GM23338 (cell line): ENCODE measurements around the gene FHAD1. TPM values are rescaled to one million over a fixed set of nuclear protein-coding genes. Genes with fewer than 3 reads are reported as not detected.

ENCODE experiments used
- ATAC-seq: fragments of 200-7000 bp; cut with Tn5 transposase; 3 replicates; pipeline ENCODE4 v1.9.1; 2020
- DNase-seq: peaks from one replicate; pipeline ENCODE4 v3.0.0-alpha.2; 2015; ENCODE audit warnings: low spot score
- H2AFZ ChIP-seq: fragments of 200-600 bp; sonication (generic); 2 replicates; pipeline ENCODE4 v1.8.0; 2016; ENCODE audit warnings: antibody characterized with exemption, mild to moderate bottlenecking, moderate library complexity
- H3F3A ChIP-seq: fragments of 200-600 bp; sonication (generic); replicated peaks from 2 replicates; pipeline ENCODE4 v1.8.0; 2017; ENCODE audit warnings: antibody characterized with exemption, mixed run types, low read depth
- H3K27ac ChIP-seq: fragments of 200-600 bp; sonication (generic); 2 replicates; pipeline ENCODE4 v1.6.1; 2016; ENCODE audit warnings: low read depth
- H3K27me3 ChIP-seq: fragments of 200-600 bp; sonication (generic); 2 replicates; pipeline ENCODE4 v1.8.0; 2016; ENCODE audit warnings: mild to moderate bottlenecking, mixed run types, moderate library complexity; ENCODE audit not compliant: insufficient read depth
- H3K36me3 ChIP-seq: fragments of 200-600 bp; sonication (generic); 2 replicates; pipeline ENCODE4 v1.8.0; 2016; ENCODE audit warnings: mild to moderate bottlenecking; ENCODE audit not compliant: insufficient read depth
- H3K4me1 ChIP-seq: fragments of 200-600 bp; sonication (generic); 2 replicates; pipeline ENCODE4 v1.8.0; 2016; ENCODE audit warnings: mild to moderate bottlenecking, moderate library complexity; ENCODE audit not compliant: insufficient read depth
- H3K4me2 ChIP-seq: fragments of 200-600 bp; sonication (generic); 2 replicates; pipeline ENCODE4 v1.7.1; 2017; ENCODE audit warnings: mixed run types
- H3K4me3 ChIP-seq: fragments of 200-600 bp; sonication (generic); 2 replicates; pipeline ENCODE4 v1.6.1; 2016; ENCODE audit warnings: mixed run types
- H3K79me2 ChIP-seq: fragments of 200-600 bp; sonication (generic); replicated peaks from 2 replicates; pipeline ENCODE4 v1.8.0; 2017; ENCODE audit warnings: mild to moderate bottlenecking; ENCODE audit not compliant: insufficient read depth
- H3K9me2 ChIP-seq: fragments of 200-600 bp; sonication (generic); 2 replicates; pipeline ENCODE4 v1.8.0; 2017; ENCODE audit not compliant: insufficient read depth
- H4K20me1 ChIP-seq: fragments of 200-600 bp; sonication (generic); replicated peaks from 2 replicates; pipeline ENCODE4 v1.8.0; 2017; ENCODE audit warnings: mild to moderate bottlenecking; ENCODE audit not compliant: insufficient read depth
- H3K27ac Mint-ChIP-seq: 2 replicates; pipeline ENCODE4 v1.8.0; 2020; ENCODE audit warnings: inconsistent platforms, mild to moderate bottlenecking, moderate library complexity, mixed read lengths
- H3K27me3 Mint-ChIP-seq: 3 replicates; pipeline ENCODE4 v1.8.0; 2022; ENCODE audit warnings: low read depth, mild to moderate bottlenecking, moderate library complexity, mixed read lengths, inconsistent platforms; ENCODE audit not compliant: insufficient read depth, poor library complexity
- H3K36me3 Mint-ChIP-seq: 3 replicates; pipeline ENCODE4 v1.8.0; 2021; ENCODE audit warnings: low read depth, mild to moderate bottlenecking, inconsistent platforms, moderate library complexity, mixed read lengths
- H3K4me1 Mint-ChIP-seq: 3 replicates; pipeline ENCODE4 v1.8.0; 2020; ENCODE audit warnings: mild to moderate bottlenecking, inconsistent platforms, mixed read lengths
- H3K4me3 Mint-ChIP-seq: 3 replicates; pipeline ENCODE4 v1.8.0; 2021; ENCODE audit warnings: moderate library complexity, mild to moderate bottlenecking, inconsistent platforms, mixed read lengths
- H3K9me3 Mint-ChIP-seq: 3 replicates; pipeline ENCODE4 v1.8.0; 2020; ENCODE audit warnings: moderate library complexity, mild to moderate bottlenecking, inconsistent platforms, mixed read lengths
- CREB1 ChIP-seq: fragments of 250-450 bp; sonication (Bioruptor Pico); IDR thresholded peaks from 2 replicates; pipeline ENCODE4 v1.5.0; 2020; ENCODE audit warnings: low read depth, mild to moderate bottlenecking, moderate library complexity
- CTCF ChIP-seq, 2 experiments: fragments of 200-600 bp in 1 of 2; sonication (generic) in 1 of 2; conservative IDR thresholded peaks; 2 replicates each; pipeline versions ENCODE4 v1.5.1 to v1.6.1; 2016 to 2017; ENCODE audit warnings: antibody characterized with exemption in 2 of 2, low read depth in 2 of 2, mild to moderate bottlenecking in 2 of 2, moderate library complexity in 1 of 2
- ETS1 ChIP-seq: IDR thresholded peaks from 2 replicates; pipeline ENCODE4 v1.6.1; 2016; ENCODE audit warnings: antibody characterized with exemption
- EZH2 ChIP-seq: fragments of 200-600 bp; sonication (generic); IDR thresholded peaks from one replicate; pipeline ENCODE4 v1.8.0; 2017; ENCODE audit warnings: antibody characterized with exemption, mild to moderate bottlenecking, low read depth; ENCODE audit not compliant: unreplicated experiment
- EZH2phosphoT487 ChIP-seq: fragments of 200-600 bp; sonication (generic); IDR thresholded peaks from one replicate; pipeline ENCODE4 v1.8.1; 2018; ENCODE audit warnings: antibody characterized with exemption; ENCODE audit not compliant: unreplicated experiment
- JUNB ChIP-seq: IDR thresholded peaks from one replicate; pipeline ENCODE4 v1.6.1; 2016; ENCODE audit warnings: antibody characterized with exemption; ENCODE audit not compliant: unreplicated experiment
- NANOG ChIP-seq: IDR thresholded peaks from 2 replicates; pipeline ENCODE4 v1.6.1; 2016; ENCODE audit warnings: antibody characterized with exemption, borderline replicate concordance
- POLR2AphosphoS5 ChIP-seq: IDR thresholded peaks from 2 replicates; pipeline ENCODE4 v1.6.1; 2016; ENCODE audit warnings: antibody characterized with exemption, low read depth
- REST ChIP-seq: IDR thresholded peaks from one replicate; pipeline ENCODE4 v1.6.1; 2018; ENCODE audit warnings: antibody characterized with exemption; ENCODE audit not compliant: unreplicated experiment
- STAT1 ChIP-seq: IDR thresholded peaks from one replicate; pipeline ENCODE4 v1.6.1; 2016; ENCODE audit warnings: antibody characterized with exemption; ENCODE audit not compliant: unreplicated experiment
- ZNF114 ChIP-seq: fragments of 250-450 bp; sonication (Bioruptor Pico); IDR thresholded peaks from 2 replicates; pipeline ENCODE4 v1.5.0; 2020; ENCODE audit warnings: mild to moderate bottlenecking, moderate library complexity
- ZNF331 ChIP-seq: fragments of 250-450 bp; sonication (Bioruptor Pico); IDR thresholded peaks from 2 replicates; pipeline ENCODE4 v1.5.0; 2020; ENCODE audit warnings: low read depth, mild to moderate bottlenecking, moderate library complexity
- ZNF462 ChIP-seq: fragments of 250-450 bp; sonication (Bioruptor Pico); IDR thresholded peaks from 2 replicates; pipeline ENCODE4 v1.5.0; 2020; ENCODE audit warnings: mild to moderate bottlenecking, moderate library complexity
- polyA plus RNA-seq: library from polyadenylated mRNA; unstranded; fragments of >200 nt; fragmentation: Nextera tagmentation; extraction: Ambion mirVana; gene quantifications from 2 replicates; pipeline ENCODE4 v1.2.1, GENCODE V29; 2016
- total RNA-seq: library from RNA; depleted of rRNA; stranded (reverse); fragments of >200 nt; shearing (Covaris generic); gene quantifications from 2 replicates; pipeline ENCODE4 v1.2.3, GENCODE V29; 2014

FHAD1 gene
- total and polyA plus RNA-seq, 2 experiments from 2014 or later, result 1.8 to 3.3 TPM

GRCh38 chr1:15417059-15417934, 170.3 kb downstream of the FHAD1 start:
- TF ChIP-seq CREB1 (CRISPR knock-in tag) (no peak), ETS1 (no peak), ZNF462 (CRISPR knock-in tag) (no peak), NANOG (no peak), POLR2AphosphoS5 (no peak), EZH2phosphoT487 (no peak), JUNB (no peak), CTCF (conservative IDR thresholded peaks at IDR 0.05; ENCODE audit: low read depth in 2 of 2) (no peak), REST (no peak), STAT1 (no peak), ZNF114 (CRISPR knock-in tag) (no peak), ZNF331 (no peak), EZH2 (no peak)
- peaks cover 8% of the 10 kb centered on the region; the same call in 2 of the 3 replicates for H3K9me3 Mint-ChIP-seq
- no peak overlapping the region for H3K27ac ChIP-seq
- H4K20me1 ChIP-seq, result no peaks in the 10 kb centered on the region; the same call in 1 of the 2 replicates
- no peaks in the 10 kb centered on the region for H3K36me3 ChIP-seq
- DNase-seq (no peak), ATAC-seq (no peak)
- no peaks in the 10 kb centered on the region for H3K4me1 ChIP-seq
- no peaks in the 10 kb centered on the region for H3K79me2 ChIP-seq
- peaks cover 10% of the 10 kb centered on the region for H3K4me1 Mint-ChIP-seq
- no peak overlapping the region; the same call in 1 of the 2 replicates for H3K27ac Mint-ChIP-seq
- no peak overlapping the region for H3K4me2 ChIP-seq
- H2AFZ ChIP-seq, result no peak overlapping the region
- no peak overlapping the region for H3K4me3 Mint-ChIP-seq
- no peak overlapping the region for H3K4me3 ChIP-seq
- H3K9me2 ChIP-seq, result no peaks in the 10 kb centered on the region
- H3K36me3 Mint-ChIP-seq, result peaks cover 5% of the 10 kb centered on the region; the same call in 2 of the 3 replicates
- H3K27me3 Mint-ChIP-seq, result peaks cover 6% of the 10 kb centered on the region
- H3F3A ChIP-seq, result no peaks in the 10 kb centered on the region
- H3K27me3 ChIP-seq, result no peaks in the 10 kb centered on the region
